Keratinocyte (primary cell): Measurements from ENCODE around the gene CDKL5. TPM values are rescaled to one million over a fixed set of nuclear protein-coding genes. Genes with fewer than 3 reads are reported as not detected.

Experiments used
- DNase-seq: peaks from one replicate; pipeline ENCODE4 v3.0.0-alpha.2; 2011; ENCODE audit warnings: low read depth, missing footprints, low spot score
- FAIRE-seq: peaks from 2 replicates; lab custom pipeline; 2011; peaks lifted over from hg19 to GRCh38; lab: Jason Lieb, UNC
- H2AFZ ChIP-seq: 2 replicates; pipeline ENCODE4 v1.6.0; 2012; ENCODE audit warnings: low read length, control low read depth, inconsistent platforms; ENCODE audit not compliant: control insufficient read depth
- H3K27ac ChIP-seq: 2 replicates; pipeline ENCODE4 v1.5.1; 2011; ENCODE audit warnings: low read length; ENCODE audit not compliant: control insufficient read depth, insufficient read depth
- H3K27me3 ChIP-seq: 3 replicates; pipeline ENCODE4 v1.6.0; 2011; ENCODE audit warnings: low read length; ENCODE audit not compliant: control insufficient read depth, insufficient read depth; ENCODE audit errors: extremely low read depth
- H3K36me3 ChIP-seq, 2 experiments: 2 replicates in 1 of 2; 3 replicates in 1 of 2; pipeline ENCODE4 v1.5.1; 2011; ENCODE audit warnings: low read length in 2 of 2, mild to moderate bottlenecking in 1 of 2; ENCODE audit not compliant: control insufficient read depth in 2 of 2, insufficient read depth in 2 of 2; ENCODE audit errors: extremely low read depth in 1 of 2
- H3K4me1 ChIP-seq: 3 replicates; pipeline ENCODE4 v1.5.1; 2011; ENCODE audit warnings: low read length; ENCODE audit not compliant: control insufficient read depth, insufficient read depth; ENCODE audit errors: extremely low read depth
- H3K4me2 ChIP-seq: 3 replicates; pipeline ENCODE4 v1.6.0; 2011; ENCODE audit warnings: low read depth, low read length; ENCODE audit not compliant: control insufficient read depth, insufficient read depth; ENCODE audit errors: extremely low read depth
- H3K4me3 ChIP-seq, 3 experiments: fragments of 200-600 bp in 1 of 3; sonication (generic) in 1 of 3; 2 replicates in 2 of 3; 3 replicates in 1 of 3; pipeline ENCODE4 v1.5.1; 2011 to 2016; ENCODE audit warnings: low read length in 3 of 3, mild to moderate bottlenecking in 3 of 3, control low read depth in 2 of 3, inconsistent platforms in 1 of 3, low read depth in 1 of 3, mixed read lengths in 1 of 3, mixed run types in 1 of 3, moderate library complexity in 1 of 3; ENCODE audit not compliant: control insufficient read depth in 2 of 3, insufficient read depth in 2 of 3; ENCODE audit errors: extremely low read depth in 1 of 3
- H3K79me2 ChIP-seq: 2 replicates; pipeline ENCODE4 v1.6.0; 2012; ENCODE audit warnings: low read length; ENCODE audit not compliant: control insufficient read depth, insufficient read depth
- H3K9ac ChIP-seq: 3 replicates; pipeline ENCODE4 v1.6.0; 2011; ENCODE audit warnings: low read length; ENCODE audit not compliant: control insufficient read depth, insufficient read depth; ENCODE audit errors: extremely low read depth
- H3K9me1 ChIP-seq: 3 replicates; pipeline ENCODE4 v1.6.0; 2011; ENCODE audit warnings: low read length; ENCODE audit not compliant: control insufficient read depth, insufficient read depth; ENCODE audit errors: extremely low read depth
- H3K9me3 ChIP-seq: 2 replicates; pipeline ENCODE4 v1.5.1; 2012; ENCODE audit warnings: low read depth, low read length; ENCODE audit not compliant: control insufficient read depth
- H4K20me1 ChIP-seq: 3 replicates; pipeline ENCODE4 v1.6.0; 2011; ENCODE audit warnings: low read length; ENCODE audit not compliant: control insufficient read depth, insufficient read depth; ENCODE audit errors: extremely low read depth
- CTCF ChIP-seq, 3 experiments: IDR thresholded peaks in 1 of 3; conservative IDR thresholded peaks in 1 of 3; optimal IDR thresholded peaks in 1 of 3; 2 replicates in 2 of 3; 3 replicates in 1 of 3; pipeline versions ENCODE3 to v1.5.1; 2011; ENCODE audit warnings: low read length in 3 of 3, mild to moderate bottlenecking in 3 of 3, moderate library complexity in 2 of 3, control low read depth in 1 of 3, inconsistent platforms in 1 of 3; ENCODE audit not compliant: insufficient read depth in 2 of 3; ENCODE audit errors: extremely low read depth in 1 of 3
- EZH2 ChIP-seq: IDR thresholded peaks from one replicate; pipeline ENCODE4 v1.6.1; 2012; ENCODE audit warnings: inconsistent platforms, mild to moderate bottlenecking, low read length, moderate library complexity
- dilution Hi-C: fragments of 300-500 bp; cut with MboI; formaldehyde crosslinking; loops from one replicate; pipeline ENCODE4 v1.7.0; 2020; ENCODE audit warnings: low sequenced_read_pairs; ENCODE audit not compliant: extremely low pct_ligation_motif_present
- polyA plus RNA-seq, 5 experiments: library from polyadenylated mRNA; depleted of rRNA in 3 of 5; stranded (reverse) in 3 of 5; stranded (forward) in 1 of 5; unstranded in 1 of 5; fragments of >200 nt; gene quantifications; 1 replicate in 1 of 5; 2 replicates in 3 of 5; 3 replicates in 1 of 5; pipeline versions ENCODE4 v1.2.1 to v1.2.3, GENCODE V29; 2011 to 2012; ENCODE audit warnings: missing spikeins in 2 of 5, low read depth in 1 of 5, low replicate concordance in 1 of 5

The CDKL5 gene
- polyA plus RNA-seq, 1 donor (not counting 4 experiments of a cell fraction or from before 2014, with no cell fraction given): 3.4 TPM

- H3K27me3 ChIP-seq: peaks cover under 1% of the 10 kb centered on the region
- H4K20me1 ChIP-seq: no peaks in the 10 kb centered on the region
- dilution Hi-C loops: no loop called here
- no peaks in the 10 kb centered on the region for H3K4me1 ChIP-seq
- H3K36me3 ChIP-seq: no peaks in the 10 kb centered on the region
- H3K27ac ChIP-seq: no peak overlapping the region
- no peaks in the 10 kb centered on the region for H3K79me2 ChIP-seq
- DNase-seq (no peak), FAIRE-seq (no peak)
- no peaks in the 10 kb centered on the region for H3K9me1 ChIP-seq
- no peak overlapping the region for H2AFZ ChIP-seq
- no peak overlapping the region for H3K4me2 ChIP-seq
- no peak overlapping the region for H3K4me3 ChIP-seq
- no peaks in the 10 kb centered on the region for H3K9me3 ChIP-seq
- no peak overlapping the region for H3K9ac ChIP-seq
- TF ChIP-seq CTCF (optimal IDR thresholded peaks at IDR 0.05 in 1 of 3, IDR thresholded peaks at IDR 0.05 in 1 of 3, conservative IDR thresholded peaks at IDR 0.05 in 1 of 3; ENCODE audit: extremely low read depth in 1 of 3, insufficient read depth in 2 of 3, low read length in 3 of 3) (no peak), EZH2 (no peak)
Observed at GRCh38 chrX:18691431-18691830, 266.0 kb downstream of the CDKL5 start.

- no peak overlapping the region for H3K27ac ChIP-seq
- H3K27me3 ChIP-seq: peaks cover 10% of the 10 kb centered on the region
- no peaks in the 10 kb centered on the region for H3K4me1 ChIP-seq
- no peaks in the 10 kb centered on the region for H3K79me2 ChIP-seq
- no peak for TF ChIP-seq EZH2
- TF ChIP-seq CTCF (optimal IDR thresholded peaks at IDR 0.05 in 1 of 3, IDR thresholded peaks at IDR 0.05 in 1 of 3, conservative IDR thresholded peaks at IDR 0.05 in 1 of 3; ENCODE audit: extremely low read depth in 1 of 3, insufficient read depth in 2 of 3, low read length in 3 of 3): no peak
- H3K9me3 ChIP-seq: no peaks in the 10 kb centered on the region
- H2AFZ ChIP-seq: no peak overlapping the region
- no peak overlapping the region for H3K9ac ChIP-seq
- H3K4me3 ChIP-seq: no peak overlapping the region
- dilution Hi-C loops: no loop called here
- no peaks in the 10 kb centered on the region for H3K9me1 ChIP-seq
- no peaks in the 10 kb centered on the region for H3K36me3 ChIP-seq
- no peak for DNase-seq
- FAIRE-seq: no peak
- H3K4me2 ChIP-seq: no peak overlapping the region
- H4K20me1 ChIP-seq: no peaks in the 10 kb centered on the region
Observed at GRCh38 chrX:18692541-18692940, 267.1 kb downstream of the CDKL5 start.
